Right lobe of liver (tissue), 6 donors: ENCODE data around the gene ARFGEF3. TPM values are rescaled to one million over a fixed set of nuclear protein-coding genes. Genes with fewer than 3 reads are reported as not detected.

Experiments
- ATAC-seq, 4 donors: fragments of 200-7000 bp; cut with Tn5 transposase; one replicate each; pipeline ENCODE4 v1.9.1; 2020; ENCODE audit warnings: mild to moderate bottlenecking in 4 of 4, moderate library complexity in 4 of 4
- DNase-seq, 3 donors: peaks; one replicate each; pipeline ENCODE4 v3.0.0-alpha.2; 2020
- H3K27ac ChIP-seq, 3 donors: fragments of 200-600 bp; one replicate each; pipeline ENCODE4 v1.8.0; 2022
- H3K27me3 ChIP-seq, 2 donors: fragments of 200-600 bp; one replicate each; pipeline ENCODE4 v1.8.0; 2022
- H3K36me3 ChIP-seq, 4 donors: fragments of 200-600 bp; sonication (generic) in 1 of 4; one replicate each; pipeline versions ENCODE4 v1.5.1 to v1.8.0; 2017 to 2022; ENCODE audit warnings: control low read depth in 1 of 4
- H3K4me1 ChIP-seq, 4 donors: fragments of 200-600 bp; sonication (generic) in 1 of 4; one replicate each; pipeline versions ENCODE4 v1.5.1 to v1.8.0; 2017 to 2022; ENCODE audit warnings: control low read depth in 1 of 4
- H3K4me3 ChIP-seq, 3 donors: fragments of 200-600 bp; one replicate each; pipeline ENCODE4 v1.8.0; 2022
- H3K9me3 ChIP-seq, 4 donors: fragments of 200-600 bp; sonication (generic) in 1 of 4; one replicate each; pipeline versions ENCODE4 v1.5.1 to v1.8.0; 2017 to 2022; ENCODE audit warnings: control low read depth in 1 of 4
- POLR2A ChIP-seq: fragments of 450-650 bp; IDR thresholded peaks from one replicate; pipeline ENCODE4 v1.6.1; 2017; ENCODE audit warnings: antibody characterized with exemption, mild to moderate bottlenecking
- WGBS: methylation state at CpG from one replicate; pipeline ENCODE4 v1.1.6; 2018; ENCODE audit warnings: low coverage, low lambda C conversion rate; ENCODE audit not compliant: insufficient coverage; ENCODE audit errors: missing lambda C conversion rate; 5-methylcytosine and 5-hydroxymethylcytosine counted together
- intact Hi-C, 2 donors: fragments of 100-400 bp; cut with DNase I; formaldehyde crosslinking; loops; one replicate each; pipeline versions ENCODE4 v1.11.2 to v1.14.1; 2022
- total RNA-seq, 6 experiments: library from RNA; depleted of rRNA in 2 of 6; stranded (reverse); fragments of >200 nt in 2 of 6; fragmentation: NEBNext Ultra II Directional in 3 of 6; extraction: Animal tissue kit (Norgen Biotek cat#: 25700) in 3 of 6; gene quantifications; one replicate each; pipeline versions ENCODE4 v1.1.0 to v1.2.4, GENCODE V29; 2016 to 2023
- TF ChIP-seq, protein P1 (sequence below), 4 donors: fragments of 200-600 bp in 3 of 4; fragments of 450-650 bp in 1 of 4; IDR thresholded peaks; one replicate each; pipeline versions ENCODE4 v1.5.1 to v1.8.0; 2016 to 2022; ENCODE audit warnings: antibody characterized with exemption in 4 of 4, mild to moderate bottlenecking in 2 of 4
- donor health status: DM: no; HTN: yes; CAD: no.
- donor health status: DM: no; HTN: no; CAD: no.
- donor health status: DM: no; HTN: no; CAD: no.
- donor health status: DM: no; HTN: yes; CAD: no.
- donor health status: DM: no; HTN: yes; CAD: no.

The ARFGEF3 gene
- total RNA-seq, 6 experiments from 2014 or later = 0.07 to 2.0 (median 0.24) TPM

DNA sequence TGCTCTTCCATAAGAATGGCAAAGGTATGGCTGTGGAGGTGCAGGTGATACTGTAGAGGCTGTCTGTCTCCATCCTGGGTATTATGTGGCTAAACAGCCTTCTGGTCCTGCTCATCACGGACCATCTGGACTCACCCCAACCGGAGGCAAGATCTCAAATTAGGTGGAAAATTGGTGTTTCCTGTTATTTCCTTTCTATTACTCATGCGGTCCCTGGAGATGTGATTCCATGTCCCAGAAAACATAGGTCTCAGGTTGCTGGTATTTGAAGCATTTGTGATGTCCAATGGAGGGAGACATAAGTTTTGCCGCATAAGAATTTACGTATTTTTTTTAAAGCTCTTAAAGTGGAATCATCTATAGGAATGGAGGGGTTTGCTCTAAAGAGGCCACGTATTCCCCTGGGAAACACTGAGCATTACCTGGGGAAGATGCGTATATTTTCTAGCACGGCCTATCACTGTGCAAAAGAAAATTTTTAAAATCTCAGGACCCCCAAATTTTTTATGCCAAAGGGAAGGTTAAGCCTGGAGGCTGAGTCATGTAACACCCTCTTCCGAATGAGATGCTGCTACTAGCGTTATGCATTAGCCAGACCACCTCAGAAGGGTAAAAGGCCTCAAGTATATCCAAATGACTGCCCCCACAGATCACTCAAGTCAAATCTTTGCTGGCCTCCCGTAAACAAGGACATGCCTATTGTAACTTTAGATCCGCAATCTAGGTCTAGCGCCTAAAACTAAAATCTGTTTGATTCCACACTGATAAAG is 78.9 kb downstream of the ARFGEF3 start:
- ATAC-seq = no peak
- 88% methylated on average over 13 of the region's 13 CpGs for WGBS
- Histone ChIP-seq H3K4me1 (peaks cover 0 to 8% (median 0%) of the 10 kb centered on the region in 4 donors), H3K9me3 (no peaks in the 10 kb centered on the region), H3K27ac (no peak overlapping the region), H3K36me3 (no peaks in the 10 kb centered on the region), H3K27me3 (no peaks in the 10 kb centered on the region), H3K4me3 (no peak overlapping the region)
- no peak for DNase-seq
- TF ChIP-seq, protein P1, sequence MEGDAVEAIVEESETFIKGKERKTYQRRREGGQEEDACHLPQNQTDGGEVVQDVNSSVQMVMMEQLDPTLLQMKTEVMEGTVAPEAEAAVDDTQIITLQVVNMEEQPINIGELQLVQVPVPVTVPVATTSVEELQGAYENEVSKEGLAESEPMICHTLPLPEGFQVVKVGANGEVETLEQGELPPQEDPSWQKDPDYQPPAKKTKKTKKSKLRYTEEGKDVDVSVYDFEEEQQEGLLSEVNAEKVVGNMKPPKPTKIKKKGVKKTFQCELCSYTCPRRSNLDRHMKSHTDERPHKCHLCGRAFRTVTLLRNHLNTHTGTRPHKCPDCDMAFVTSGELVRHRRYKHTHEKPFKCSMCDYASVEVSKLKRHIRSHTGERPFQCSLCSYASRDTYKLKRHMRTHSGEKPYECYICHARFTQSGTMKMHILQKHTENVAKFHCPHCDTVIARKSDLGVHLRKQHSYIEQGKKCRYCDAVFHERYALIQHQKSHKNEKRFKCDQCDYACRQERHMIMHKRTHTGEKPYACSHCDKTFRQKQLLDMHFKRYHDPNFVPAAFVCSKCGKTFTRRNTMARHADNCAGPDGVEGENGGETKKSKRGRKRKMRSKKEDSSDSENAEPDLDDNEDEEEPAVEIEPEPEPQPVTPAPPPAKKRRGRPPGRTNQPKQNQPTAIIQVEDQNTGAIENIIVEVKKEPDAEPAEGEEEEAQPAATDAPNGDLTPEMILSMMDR (IDR thresholded peaks at IDR 0.05) = no peak
- TF ChIP-seq POLR2A = no peak
- intact Hi-C loops = no loop called here

DNA sequence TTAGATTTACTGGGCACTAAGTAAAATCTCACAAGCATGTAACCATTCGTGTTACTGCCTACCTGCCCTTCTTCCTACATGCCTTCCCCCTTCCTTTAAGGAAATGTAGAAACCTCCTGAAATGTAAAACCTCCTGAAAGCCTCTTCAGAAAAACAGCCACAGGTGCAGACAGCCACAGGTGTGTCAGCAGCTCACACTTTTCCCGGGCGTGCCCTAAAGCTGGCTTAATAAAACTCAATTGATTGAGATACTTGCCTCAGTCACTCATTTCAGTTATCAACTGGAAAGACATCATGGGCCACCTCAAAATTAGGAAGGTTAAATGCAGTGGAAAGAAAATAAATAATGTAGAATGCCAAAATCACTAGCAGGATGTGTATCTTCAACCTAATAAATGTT is 79.6 kb downstream of the ARFGEF3 start:
- Histone ChIP-seq H3K27me3 (no peaks in the 10 kb centered on the region), H3K9me3 (no peaks in the 10 kb centered on the region), H3K4me1 (peaks cover 0 to 8% (median 0%) of the 10 kb centered on the region in 4 donors), H3K27ac (no peak overlapping the region), H3K4me3 (no peak overlapping the region), H3K36me3 (no peaks in the 10 kb centered on the region)
- ATAC-seq (no peak), DNase-seq (no peak)
- WGBS = 90% methylated on average over 3 of the region's 3 CpGs
- intact Hi-C loops = no loop called here
- TF ChIP-seq, protein P1 (IDR thresholded peaks at IDR 0.05) = no peak
- TF ChIP-seq POLR2A = no peak

DNA sequence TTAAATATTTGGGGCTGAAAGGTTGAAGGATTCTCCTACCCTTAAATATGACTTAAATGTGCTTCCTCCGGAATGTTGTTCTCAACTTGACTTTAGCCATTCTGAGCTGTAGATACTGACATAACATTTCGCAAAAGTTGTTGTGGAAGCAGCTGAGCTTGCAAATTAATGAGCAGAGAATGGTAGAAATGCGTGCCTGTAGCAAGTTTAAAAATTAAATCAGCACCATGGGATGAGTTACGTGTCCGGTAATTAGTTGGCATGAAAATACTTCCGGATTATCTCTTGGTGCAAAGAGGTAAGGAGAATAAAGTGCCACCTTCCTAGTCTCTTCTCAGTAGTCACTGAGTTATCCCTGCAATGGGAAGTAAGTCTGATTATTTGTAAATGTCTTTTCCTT is 80.2 kb downstream of the ARFGEF3 start:
- Histone ChIP-seq H3K9me3 (no peaks in the 10 kb centered on the region), H3K4me1 (peaks cover 0 to 8% (median 0%) of the 10 kb centered on the region in 4 donors), H3K36me3 (no peaks in the 10 kb centered on the region), H3K27ac (no peak overlapping the region), H3K4me3 (no peak overlapping the region), H3K27me3 (no peaks in the 10 kb centered on the region)
- ATAC-seq (no peak), DNase-seq (no peak)
- 76% methylated on average over 6 of the region's 6 CpGs for WGBS
- no peak for TF ChIP-seq POLR2A
- TF ChIP-seq, protein P1 (IDR thresholded peaks at IDR 0.05) = no peak
- intact Hi-C loops = no loop called here

DNA sequence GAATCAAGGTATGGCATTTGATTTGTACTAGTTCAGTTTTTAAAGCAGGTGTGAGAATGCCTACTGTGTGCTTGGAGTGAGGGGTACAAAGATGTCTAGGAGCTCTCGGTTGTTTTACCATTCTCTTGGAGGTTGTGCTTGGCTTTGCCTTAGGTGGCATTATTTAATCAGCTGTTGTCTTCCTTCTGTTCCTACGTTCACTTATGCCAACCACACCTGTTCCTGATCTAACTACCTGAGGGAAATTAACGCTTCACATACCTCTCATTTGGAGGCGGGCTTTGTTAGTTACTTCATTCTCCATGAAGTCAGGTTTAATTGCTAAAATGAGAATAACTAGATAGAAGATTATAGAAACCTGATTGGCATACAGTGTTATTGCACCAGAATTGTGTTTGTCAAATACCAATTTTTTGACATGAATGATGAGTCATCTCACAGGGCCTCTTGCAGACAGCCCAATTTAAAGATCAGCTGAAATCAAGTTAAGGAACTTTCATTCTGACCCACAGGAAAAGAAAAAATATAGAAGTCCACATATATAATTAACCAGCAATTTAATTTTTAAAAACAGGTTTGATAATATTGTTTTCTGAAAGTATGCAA is 81.4 kb downstream of the ARFGEF3 start:
- no peak for DNase-seq
- Histone ChIP-seq H3K27ac (no peak overlapping the region), H3K9me3 (no peaks in the 10 kb centered on the region), H3K4me3 (no peak overlapping the region), H3K27me3 (no peaks in the 10 kb centered on the region), H3K36me3 (no peaks in the 10 kb centered on the region), H3K4me1 (peaks cover 0 to 8% (median 0%) of the 10 kb centered on the region in 4 donors)
- no peak for ATAC-seq
- intact Hi-C loops = no loop called here
- WGBS = 68% methylated on average over 4 of the region's 4 CpGs
- TF ChIP-seq POLR2A = no peak
- TF ChIP-seq, protein P1 (IDR thresholded peaks at IDR 0.05) = no peak
